Liver (tissue), 3 donors: ENCODE results near the gene LIMCH1.

Experiments
- GABPA ChIP-seq, 2 donors: IDR thresholded peaks in 1 of 2; conservative IDR thresholded peaks in 1 of 2; 2 replicates each; pipeline ENCODE4 v1.6.1; 2016; ENCODE audit warnings: antibody characterized with exemption in 2 of 2, mild to moderate bottlenecking in 1 of 2, moderate library complexity in 1 of 2
- TF ChIP-seq, protein P1 (sequence below): IDR thresholded peaks from 2 replicates; pipeline ENCODE4 v1.6.1; 2016; ENCODE audit warnings: antibody characterized with exemption, mild to moderate bottlenecking
- TF ChIP-seq, protein P2 (sequence below): fragments of 150-350 bp; IDR thresholded peaks from 2 replicates; pipeline ENCODE4 v1.5.1; 2017; ENCODE audit warnings: improper control_type of control experiment, low read depth, low read length; ENCODE audit not compliant: missing input control
- donor health status: healthy.
- donor health status: healthy.

DNA sequence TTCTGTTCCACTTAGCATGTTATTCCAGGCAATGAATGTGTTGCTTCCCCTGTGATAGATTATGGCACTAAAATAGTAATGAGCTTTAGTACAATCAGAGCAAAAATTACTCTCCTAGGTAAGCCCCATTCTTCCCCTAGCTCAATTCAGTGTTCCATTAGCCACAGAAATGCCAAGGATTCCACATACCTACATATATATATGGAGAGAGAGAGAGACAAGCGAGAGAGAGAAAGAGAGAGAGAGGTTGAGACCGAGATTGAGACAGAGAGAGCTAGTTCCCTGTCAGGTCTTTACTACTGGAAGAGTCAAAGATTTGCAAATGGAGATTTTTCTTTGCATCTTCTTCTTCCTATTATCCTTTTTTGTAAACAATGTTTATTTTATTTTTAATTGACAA, 8.7 kb downstream of the LIMCH1 start:
- TF ChIP-seq, protein P1, sequence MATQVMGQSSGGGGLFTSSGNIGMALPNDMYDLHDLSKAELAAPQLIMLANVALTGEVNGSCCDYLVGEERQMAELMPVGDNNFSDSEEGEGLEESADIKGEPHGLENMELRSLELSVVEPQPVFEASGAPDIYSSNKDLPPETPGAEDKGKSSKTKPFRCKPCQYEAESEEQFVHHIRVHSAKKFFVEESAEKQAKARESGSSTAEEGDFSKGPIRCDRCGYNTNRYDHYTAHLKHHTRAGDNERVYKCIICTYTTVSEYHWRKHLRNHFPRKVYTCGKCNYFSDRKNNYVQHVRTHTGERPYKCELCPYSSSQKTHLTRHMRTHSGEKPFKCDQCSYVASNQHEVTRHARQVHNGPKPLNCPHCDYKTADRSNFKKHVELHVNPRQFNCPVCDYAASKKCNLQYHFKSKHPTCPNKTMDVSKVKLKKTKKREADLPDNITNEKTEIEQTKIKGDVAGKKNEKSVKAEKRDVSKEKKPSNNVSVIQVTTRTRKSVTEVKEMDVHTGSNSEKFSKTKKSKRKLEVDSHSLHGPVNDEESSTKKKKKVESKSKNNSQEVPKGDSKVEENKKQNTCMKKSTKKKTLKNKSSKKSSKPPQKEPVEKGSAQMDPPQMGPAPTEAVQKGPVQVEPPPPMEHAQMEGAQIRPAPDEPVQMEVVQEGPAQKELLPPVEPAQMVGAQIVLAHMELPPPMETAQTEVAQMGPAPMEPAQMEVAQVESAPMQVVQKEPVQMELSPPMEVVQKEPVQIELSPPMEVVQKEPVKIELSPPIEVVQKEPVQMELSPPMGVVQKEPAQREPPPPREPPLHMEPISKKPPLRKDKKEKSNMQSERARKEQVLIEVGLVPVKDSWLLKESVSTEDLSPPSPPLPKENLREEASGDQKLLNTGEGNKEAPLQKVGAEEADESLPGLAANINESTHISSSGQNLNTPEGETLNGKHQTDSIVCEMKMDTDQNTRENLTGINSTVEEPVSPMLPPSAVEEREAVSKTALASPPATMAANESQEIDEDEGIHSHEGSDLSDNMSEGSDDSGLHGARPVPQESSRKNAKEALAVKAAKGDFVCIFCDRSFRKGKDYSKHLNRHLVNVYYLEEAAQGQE, result no peak
- TF ChIP-seq, protein P2, sequence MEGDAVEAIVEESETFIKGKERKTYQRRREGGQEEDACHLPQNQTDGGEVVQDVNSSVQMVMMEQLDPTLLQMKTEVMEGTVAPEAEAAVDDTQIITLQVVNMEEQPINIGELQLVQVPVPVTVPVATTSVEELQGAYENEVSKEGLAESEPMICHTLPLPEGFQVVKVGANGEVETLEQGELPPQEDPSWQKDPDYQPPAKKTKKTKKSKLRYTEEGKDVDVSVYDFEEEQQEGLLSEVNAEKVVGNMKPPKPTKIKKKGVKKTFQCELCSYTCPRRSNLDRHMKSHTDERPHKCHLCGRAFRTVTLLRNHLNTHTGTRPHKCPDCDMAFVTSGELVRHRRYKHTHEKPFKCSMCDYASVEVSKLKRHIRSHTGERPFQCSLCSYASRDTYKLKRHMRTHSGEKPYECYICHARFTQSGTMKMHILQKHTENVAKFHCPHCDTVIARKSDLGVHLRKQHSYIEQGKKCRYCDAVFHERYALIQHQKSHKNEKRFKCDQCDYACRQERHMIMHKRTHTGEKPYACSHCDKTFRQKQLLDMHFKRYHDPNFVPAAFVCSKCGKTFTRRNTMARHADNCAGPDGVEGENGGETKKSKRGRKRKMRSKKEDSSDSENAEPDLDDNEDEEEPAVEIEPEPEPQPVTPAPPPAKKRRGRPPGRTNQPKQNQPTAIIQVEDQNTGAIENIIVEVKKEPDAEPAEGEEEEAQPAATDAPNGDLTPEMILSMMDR, result no peak
- no peak for TF ChIP-seq GABPA (IDR thresholded peaks at IDR 0.05 in 1 of 2, conservative IDR thresholded peaks at IDR 0.05 in 1 of 2)
